NCI-H1436 treated with DMSO at 0.1 percent for 48 hours (cell line): ENCODE data around the gene EFCAB14.
"Not testable (repeated sequence)": the region's sequence is repeated elsewhere in the genome, so short reads cannot be mapped to it uniquely, and the experiment has no call there.

Source experiments
- DNase-seq: peaks from one replicate; lab custom pipeline; 2025; lab: John Stamatoyannopoulos, UW

The EFCAB14 gene

GRCh38 chr1:46686255-46686654 lies 32.7 kb downstream of the EFCAB14 start:
- DNase-seq = no peak

- no peak for DNase-seq
Observed at GRCh38 chr1:46684670-46685069, 34.2 kb downstream of the EFCAB14 start.

GRCh38 chr1:46682064-46682463 lies 36.9 kb downstream of the EFCAB14 start:
- no peak for DNase-seq

- no peak for DNase-seq
Observed at GRCh38 chr1:46681333-46682034, 37.4 kb downstream of the EFCAB14 start.

- DNase-seq = no peak
Observed at GRCh38 chr1:46679789-46680573, 38.9 kb downstream of the EFCAB14 start.

- no peak for DNase-seq
Observed at GRCh38 chr1:46677339-46677738, 41.6 kb downstream of the EFCAB14 start.

- DNase-seq = no peak
Observed at GRCh38 chr1:46676531-46676930, 42.4 kb downstream of the EFCAB14 start.

- DNase-seq = no peak
Observed at GRCh38 chr1:46675549-46676314, 43.2 kb downstream of the EFCAB14 start.

GRCh38 chr1:46673749-46674182 lies 45.1 kb downstream of the EFCAB14 start:
- DNase-seq = no peak

GRCh38 chr1:46672696-46673095 lies 46.2 kb downstream of the EFCAB14 start:
- DNase-seq = no peak

GRCh38 chr1:46671554-46671953 lies 47.4 kb downstream of the EFCAB14 start, which contains the start of gene TEX38:
Gene TEX38, plus strand, starts transcription at chr1:46671854. Its CDS starts 81 bp downstream, at chr1:46671935.
- no peak for DNase-seq

GRCh38 chr1:46670134-46670533 lies 48.8 kb downstream of the EFCAB14 start:
- DNase-seq = no peak

GRCh38 chr1:46667782-46668760 lies 50.8 kb downstream of the EFCAB14 start, which contains the start of gene ATPAF1:
Gene ATPAF1, minus strand, starts transcription at chr1:46668364. Its CDS starts 42 bp downstream, at chr1:46668322.
- DNase-seq = no peak

GRCh38 chr1:46665983-46666382 lies 52.9 kb downstream of the EFCAB14 start:
- DNase-seq = no peak

- not testable (repeated sequence) for DNase-seq
Observed at GRCh38 chr1:46662919-46663318, 56.0 kb downstream of the EFCAB14 start.

- DNase-seq = not testable (repeated sequence)
Observed at GRCh38 chr1:46660116-46660515, 58.8 kb downstream of the EFCAB14 start.

GRCh38 chr1:46659307-46659870 lies 59.5 kb downstream of the EFCAB14 start:
- DNase-seq = no peak

GRCh38 chr1:46657775-46658174 lies 61.1 kb downstream of the EFCAB14 start:
- DNase-seq = no peak

- no peak for DNase-seq
Observed at GRCh38 chr1:46656643-46657042, 62.3 kb downstream of the EFCAB14 start.

- no peak for DNase-seq
Observed at GRCh38 chr1:46655848-46656247, 63.1 kb downstream of the EFCAB14 start.

GRCh38 chr1:46654698-46655097 lies 64.2 kb downstream of the EFCAB14 start:
- not testable (repeated sequence) for DNase-seq
